Body of pancreas (tissue), 4 donors: ENCODE results near the gene SNX3.

Experiments used
- POLR2A ChIP-seq, 3 donors: fragments of 450-650 bp; IDR thresholded peaks; one replicate each; pipeline ENCODE4 v1.6.1; 2016; ENCODE audit warnings: antibody characterized with exemption in 3 of 3, mild to moderate bottlenecking in 2 of 3
- TF ChIP-seq, protein P1 (sequence below), 7 experiments: fragments of 450-650 bp in 4 of 7; fragments of 200-600 bp in 3 of 7; sonication (generic) in 3 of 7; IDR thresholded peaks; one replicate each; pipeline ENCODE4 v1.5.1; 2016 to 2019; ENCODE audit warnings: antibody characterized with exemption in 7 of 7

DNA sequence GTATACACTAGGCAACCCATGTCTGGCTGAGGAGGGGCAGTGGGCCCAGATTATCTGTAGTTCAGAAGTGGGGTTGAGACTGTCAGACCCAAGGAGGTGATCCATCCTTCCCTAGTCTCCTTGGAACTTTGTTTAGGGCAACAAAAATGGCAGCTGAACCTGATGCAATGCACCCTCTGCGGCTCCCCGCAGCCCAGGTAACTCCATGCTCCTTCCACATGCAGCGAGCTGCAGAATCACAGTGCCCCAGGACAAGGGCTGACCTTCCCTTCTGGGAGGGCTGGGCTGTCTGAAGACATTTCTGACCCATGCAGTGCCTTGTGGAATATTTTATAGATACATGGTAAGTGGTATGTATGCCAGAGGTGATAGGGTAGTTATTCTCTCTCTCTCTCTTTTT, 65.6 kb downstream of the SNX3 start:
- TF ChIP-seq, protein P1, sequence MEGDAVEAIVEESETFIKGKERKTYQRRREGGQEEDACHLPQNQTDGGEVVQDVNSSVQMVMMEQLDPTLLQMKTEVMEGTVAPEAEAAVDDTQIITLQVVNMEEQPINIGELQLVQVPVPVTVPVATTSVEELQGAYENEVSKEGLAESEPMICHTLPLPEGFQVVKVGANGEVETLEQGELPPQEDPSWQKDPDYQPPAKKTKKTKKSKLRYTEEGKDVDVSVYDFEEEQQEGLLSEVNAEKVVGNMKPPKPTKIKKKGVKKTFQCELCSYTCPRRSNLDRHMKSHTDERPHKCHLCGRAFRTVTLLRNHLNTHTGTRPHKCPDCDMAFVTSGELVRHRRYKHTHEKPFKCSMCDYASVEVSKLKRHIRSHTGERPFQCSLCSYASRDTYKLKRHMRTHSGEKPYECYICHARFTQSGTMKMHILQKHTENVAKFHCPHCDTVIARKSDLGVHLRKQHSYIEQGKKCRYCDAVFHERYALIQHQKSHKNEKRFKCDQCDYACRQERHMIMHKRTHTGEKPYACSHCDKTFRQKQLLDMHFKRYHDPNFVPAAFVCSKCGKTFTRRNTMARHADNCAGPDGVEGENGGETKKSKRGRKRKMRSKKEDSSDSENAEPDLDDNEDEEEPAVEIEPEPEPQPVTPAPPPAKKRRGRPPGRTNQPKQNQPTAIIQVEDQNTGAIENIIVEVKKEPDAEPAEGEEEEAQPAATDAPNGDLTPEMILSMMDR (IDR thresholded peaks at IDR 0.05), result no peak
- TF ChIP-seq POLR2A (IDR thresholded peaks at IDR 0.05), result no peak
